ENCODE results near the gene RYR1.

GRCh38 chr19:38561053-38561606, 127.6 kb downstream of the RYR1 start:
- TF ChIP-seq POLR2AphosphoS5 (IDR thresholded peaks at IDR 0.05) (no peak), CTCF (IDR thresholded peaks at IDR 0.05) (no peak), POLR2A (IDR thresholded peaks at IDR 0.05) (no peak), EP300 (IDR thresholded peaks at IDR 0.05) (no peak)

Measured in gastroesophageal sphincter (tissue), 3 donors.